ENCODE measurements around the gene CDK1. TPM values are rescaled to one million over a fixed set of nuclear protein-coding genes. Genes with fewer than 3 reads are reported as not detected.

CDK1 gene
- total and polyA plus RNA-seq, 8 donors, result 0.19 to 1.7 (median 0.67) TPM

- FAIRE-seq (peak; percentile 96), DNase-seq (peak in 3 of 6 donors; percentile 32 to 51 (median 39)), ATAC-seq (peak; percentile 91 to 98 (median 97))
- no peaks in the 10 kb centered on the region for H3K9me3 ChIP-seq
- intact Hi-C loops (cut with DNase I), result loop anchor here in 2 of 3 donors (10.0 kb wide), 1 partner anchor 468 kb away; no protein-coding TSS in a partner anchor
- no peaks in the 10 kb centered on the region for H3K36me3 ChIP-seq
- TF ChIP-seq CTCF (IDR thresholded peaks at IDR 0.05), result peak; percentile 28 to 76 (median 70)
- no peak overlapping the region for H3K27ac ChIP-seq
- no peak overlapping the region for H3K4me3 ChIP-seq
- WGBS, 2 donors, result 13 to 15% methylated on average over 5 of the region's 5 CpGs
- H3K4me1 ChIP-seq, result peaks cover 0 to 5% (median 0%) of the 10 kb centered on the region in 3 donors
- no peaks in the 10 kb centered on the region for H3K27me3 ChIP-seq
Observed at GRCh38 chr10:60816628-60817397, 38.5 kb downstream of the CDK1 start.

DNA sequence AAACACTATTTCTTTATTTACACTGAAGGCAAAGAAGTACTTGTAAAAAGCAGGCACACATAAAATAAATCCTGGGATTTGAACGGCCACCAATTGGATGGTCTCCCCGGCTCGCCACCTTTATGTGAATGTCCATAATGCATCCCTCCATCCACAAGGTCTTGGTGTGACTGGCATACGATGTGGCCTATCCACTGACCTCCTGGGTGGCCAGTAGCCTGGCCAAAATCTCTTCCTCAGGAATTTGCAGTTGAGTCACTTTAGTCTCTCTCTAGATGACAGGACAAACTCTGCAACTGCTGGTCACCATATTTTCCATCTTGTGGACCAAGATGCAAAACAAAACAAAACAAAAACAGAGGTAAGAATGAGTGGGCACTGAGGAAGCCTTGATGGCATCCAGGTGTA is 39.1 kb downstream of the CDK1 start:
- ATAC-seq, result peak in 3 of 4 donors; percentile 28 to 36 (median 28)
- 71 to 85% methylated on average over 4 of the region's 4 CpGs for WGBS, 2 donors
- FAIRE-seq, result no peak
- no peak overlapping the region for H3K4me3 ChIP-seq
- H3K36me3 ChIP-seq, result no peaks in the 10 kb centered on the region
- H3K9me3 ChIP-seq, result no peaks in the 10 kb centered on the region
- intact Hi-C loops (cut with DNase I), result loop anchor here in 2 of 3 donors (10.0 kb wide), 1 partner anchor 467 kb away; no protein-coding TSS in a partner anchor
- no peak overlapping the region for H3K27ac ChIP-seq
- H3K4me1 ChIP-seq, result peaks cover 0 to 5% (median 0%) of the 10 kb centered on the region in 3 donors
- no peak for DNase-seq
- no peaks in the 10 kb centered on the region for H3K27me3 ChIP-seq
- TF ChIP-seq CTCF (IDR thresholded peaks at IDR 0.05), result no peak

GRCh38 chr10:60818134-60818770 is 40.0 kb downstream of the CDK1 start:
- Histone ChIP-seq H3K4me3 (no peak overlapping the region), H3K27ac (no peak overlapping the region), H3K9me3 (no peaks in the 10 kb centered on the region), H3K4me1 (peaks cover 0 to 5% (median 0%) of the 10 kb centered on the region in 3 donors), H3K36me3 (no peaks in the 10 kb centered on the region), H3K27me3 (no peaks in the 10 kb centered on the region)
- no peak for TF ChIP-seq CTCF (IDR thresholded peaks at IDR 0.05)
- DNase-seq, result no peak
- intact Hi-C loops (cut with DNase I), result loop anchor here in 2 of 3 donors (10.0 kb wide), 1 partner anchor 467 kb away; no protein-coding TSS in a partner anchor
- ATAC-seq, result peak in 1 of 4 donors; percentile 25
- no peak for FAIRE-seq
- 65 to 73% methylated on average over 3 of the region's 3 CpGs for WGBS, 2 donors

DNA sequence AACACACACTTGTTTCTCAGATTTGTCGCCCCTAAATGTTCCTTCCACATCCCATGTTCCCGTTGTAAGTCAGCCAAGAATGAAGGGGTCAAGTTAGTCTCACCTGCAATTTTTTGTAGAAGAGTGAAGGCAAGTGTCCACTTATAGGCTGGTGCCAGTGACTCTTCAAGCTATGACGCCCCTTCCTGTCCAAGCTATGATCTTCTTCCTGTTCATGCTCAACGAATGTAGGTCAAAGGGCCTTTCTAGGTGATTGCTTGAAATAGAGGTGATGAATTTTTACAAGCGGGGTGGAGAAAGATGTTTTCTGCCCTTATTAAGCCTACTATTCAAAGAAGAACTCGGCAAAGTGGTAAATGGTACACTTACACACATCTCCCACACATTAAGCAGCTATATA is 41.0 kb downstream of the CDK1 start:
- intact Hi-C loops (cut with DNase I), result loop anchor here in 2 of 3 donors (10.0 kb wide), 1 partner anchor 466 kb away; no protein-coding TSS in a partner anchor
- Histone ChIP-seq H3K27ac (no peak overlapping the region), H3K27me3 (no peaks in the 10 kb centered on the region), H3K9me3 (no peaks in the 10 kb centered on the region), H3K4me1 (peaks cover 0 to 5% (median 0%) of the 10 kb centered on the region in 3 donors), H3K36me3 (no peaks in the 10 kb centered on the region), H3K4me3 (no peak overlapping the region)
- FAIRE-seq (no peak), ATAC-seq (no peak), DNase-seq (no peak)
- WGBS, 2 donors, result 75 to 84% methylated on average over 6 of the region's 6 CpGs
- TF ChIP-seq CTCF (IDR thresholded peaks at IDR 0.05), result no peak

Data from pancreas (tissue), 10 donors.